CD4-positive, CD25-positive, alpha-beta regulatory T cell (primary cell): ENCODE data around the gene ABCA3. TPM values are rescaled to one million over a fixed set of nuclear protein-coding genes. Genes with fewer than 3 reads are reported as not detected.
"Not testable (repeated sequence)": the region's sequence is repeated elsewhere in the genome, so short reads cannot be mapped to it uniquely, and the experiment has no call there.

Experiments
- ATAC-seq, 2 donors: fragments of 150-1000 bp; cut with Tn5 transposase; one replicate each; pipeline ENCODE4 v1.10.0; 2021; ENCODE audit warnings: low read depth in 2 of 2, moderate number of reproducible peaks in 2 of 2, moderate library complexity in 1 of 2
- DNase-seq, 3 donors: peaks; one replicate each; pipeline versions ENCODE4 v3.0.0 to v3.0.0-alpha.2; 2012 to 2022; ENCODE audit warnings: mixed read lengths in 1 of 3
- H3K27ac ChIP-seq: one replicate; pipeline ENCODE4 v1.7.0; 2013; ENCODE audit warnings: mild to moderate bottlenecking, low read length; ENCODE audit not compliant: insufficient read depth, poor library complexity, severe bottlenecking
- H3K27me3 ChIP-seq: one replicate; pipeline ENCODE4 v1.7.0; 2013; ENCODE audit warnings: low read length; ENCODE audit not compliant: control insufficient read depth, insufficient read depth
- H3K36me3 ChIP-seq: one replicate; pipeline ENCODE4 v1.7.0; 2013; ENCODE audit warnings: mild to moderate bottlenecking, low read length, moderate library complexity; ENCODE audit not compliant: control insufficient read depth, insufficient read depth
- H3K4me1 ChIP-seq: 2 replicates; pipeline ENCODE4 v1.7.0; 2013; ENCODE audit warnings: mild to moderate bottlenecking, low read length; ENCODE audit not compliant: insufficient read depth, control insufficient read depth, poor library complexity, severe bottlenecking
- H3K4me3 ChIP-seq: one replicate; pipeline ENCODE4 v1.7.0; 2013; ENCODE audit warnings: low read depth, mild to moderate bottlenecking, low read length, moderate library complexity
- H3K9me3 ChIP-seq, 2 experiments: 1 replicate in 1 of 2; 2 replicates in 1 of 2; pipeline ENCODE4 v1.7.0; 2013; ENCODE audit warnings: low read length in 2 of 2, mild to moderate bottlenecking in 1 of 2, moderate library complexity in 1 of 2; ENCODE audit not compliant: control insufficient read depth in 2 of 2
- H3K27ac Mint-ChIP-seq, 3 donors: one replicate each; pipeline ENCODE4 v1.8.0; 2020 to 2022; ENCODE audit warnings: mild to moderate bottlenecking in 3 of 3, mixed read lengths in 3 of 3, moderate library complexity in 2 of 3
- H3K27me3 Mint-ChIP-seq: one replicate; pipeline ENCODE4 v1.8.0; 2022; ENCODE audit warnings: mild to moderate bottlenecking, mixed read lengths
- H3K36me3 Mint-ChIP-seq: one replicate; pipeline ENCODE4 v1.8.0; 2020; ENCODE audit warnings: mixed read lengths
- H3K4me1 Mint-ChIP-seq, 4 donors: one replicate each; pipeline ENCODE4 v1.8.0; 2020 to 2022; ENCODE audit warnings: mixed read lengths in 4 of 4, mild to moderate bottlenecking in 1 of 4
- H3K4me3 Mint-ChIP-seq, 4 donors: one replicate each; pipeline ENCODE4 v1.8.0; 2020 to 2022; ENCODE audit warnings: mild to moderate bottlenecking in 4 of 4, mixed read lengths in 4 of 4, moderate library complexity in 3 of 4
- H3K9me3 Mint-ChIP-seq, 7 donors: one replicate each; pipeline ENCODE4 v1.8.0; 2020 to 2022; ENCODE audit warnings: mixed read lengths in 7 of 7, mild to moderate bottlenecking in 3 of 7, moderate library complexity in 2 of 7
- polyA plus RNA-seq, 4 donors: library from polyadenylated mRNA; unstranded; fragments of 300-500 nt; fragmentation: Illumina TruSeq; gene quantifications; one replicate each; pipeline ENCODE4 v1.2.3, GENCODE V29; 2021
- total RNA-seq: library from RNA; stranded (reverse); gene quantifications from one replicate; pipeline ENCODE4 v1.2.3, GENCODE V29; 2022

The ABCA3 gene
- total and polyA plus RNA-seq, 5 donors from 2014 or later = 1.1 to 5.1 (median 2.2) TPM

- Histone ChIP-seq H3K4me1 (peaks cover 32% of the 10 kb centered on the region), H3K36me3 (peaks cover 23% of the 10 kb centered on the region), H3K4me3 (peak overlapping the region; percentile 69), H3K27ac (peak overlapping the region; percentile 95)
- Mint-ChIP-seq H3K4me1 (peaks cover 11 to 47% (median 35%) of the 10 kb centered on the region in 4 donors), H3K27ac (peak overlapping the region; percentile 96 to 99 (median 98)), H3K4me3 (peak overlapping the region; percentile 95 to 98 (median 98))
- not testable (repeated sequence) for H3K27me3 ChIP-seq, H3K9me3 ChIP-seq, DNase-seq, H3K9me3 Mint-ChIP-seq, H3K36me3 Mint-ChIP-seq, H3K27me3 Mint-ChIP-seq
- ATAC-seq = peak; percentile 43 to 49
These were observed 73.0 kb downstream of the ABCA3 start for GRCh38 chr16:2267505-2267912.

GRCh38 chr16:2266887-2267286 lies 73.6 kb downstream of the ABCA3 start:
- peaks cover 32% of the 10 kb centered on the region for H3K4me1 ChIP-seq
- DNase-seq = peak in 1 of 3 donors; percentile 46
- peak overlapping the region; percentile 95 for H3K27ac ChIP-seq
- not testable (repeated sequence) for H3K27me3 ChIP-seq, ATAC-seq, H3K9me3 Mint-ChIP-seq, H3K9me3 ChIP-seq, H3K27me3 Mint-ChIP-seq
- Mint-ChIP-seq H3K4me1 (peaks cover 14 to 47% (median 36%) of the 10 kb centered on the region in 4 donors), H3K36me3 (peaks cover 14% of the 10 kb centered on the region), H3K4me3 (peak overlapping the region; percentile 87 to 98 (median 96)), H3K27ac (peak overlapping the region; percentile 80 to 96 (median 91))
- H3K4me3 ChIP-seq = peak overlapping the region; percentile 65
- peaks cover 29% of the 10 kb centered on the region for H3K36me3 ChIP-seq

GRCh38 chr16:2263026-2263425 lies 77.5 kb downstream of the ABCA3 start:
- peaks cover 18% of the 10 kb centered on the region for H3K4me1 ChIP-seq

GRCh38 chr16:2260250-2260649 lies 80.3 kb downstream of the ABCA3 start:
- Mint-ChIP-seq H3K9me3 (no peaks in the 10 kb centered on the region), H3K4me1 (peaks cover 7 to 14% (median 12%) of the 10 kb centered on the region in 4 donors), H3K27me3 (no peaks in the 10 kb centered on the region), H3K27ac (no peak overlapping the region), H3K4me3 (no peak overlapping the region), H3K36me3 (peaks cover 35% of the 10 kb centered on the region)
- Histone ChIP-seq H3K36me3 (peaks cover 89% of the 10 kb centered on the region), H3K27ac (no peak overlapping the region), H3K4me1 (peaks cover 6% of the 10 kb centered on the region), H3K9me3 (no peaks in the 10 kb centered on the region), H3K27me3 (no peaks in the 10 kb centered on the region), H3K4me3 (no peak overlapping the region)
- no peak for ATAC-seq
- no peak for DNase-seq

More at GRCh38 chr16:2263026-2263425, 77.5 kb downstream of the ABCA3 start:
- not testable (repeated sequence) for DNase-seq, H3K9me3 Mint-ChIP-seq, H3K27ac Mint-ChIP-seq, H3K27ac ChIP-seq, H3K9me3 ChIP-seq, H3K4me3 ChIP-seq, ATAC-seq, H3K27me3 Mint-ChIP-seq, H3K27me3 ChIP-seq
- Mint-ChIP-seq H3K36me3 (peaks cover 19% of the 10 kb centered on the region), H3K4me3 (peak overlapping the region in 1 of 4 donors; percentile 38), H3K4me1 (peaks cover 14 to 34% (median 30%) of the 10 kb centered on the region in 4 donors)
- peaks cover 62% of the 10 kb centered on the region for H3K36me3 ChIP-seq

- H3K4me3 Mint-ChIP-seq = not testable (repeated sequence)
- H3K36me3 ChIP-seq = peaks cover 87% of the 10 kb centered on the region
These were observed 82.0 kb downstream of the ABCA3 start for GRCh38 chr16:2258530-2258929.

GRCh38 chr16:2257726-2258125 lies 82.8 kb downstream of the ABCA3 start:
- Mint-ChIP-seq H3K27me3 (no peaks in the 10 kb centered on the region), H3K4me3 (no peak overlapping the region), H3K4me1 (peaks cover 0 to 6% (median 2%) of the 10 kb centered on the region in 4 donors), H3K27ac (no peak overlapping the region), H3K9me3 (no peaks in the 10 kb centered on the region), H3K36me3 (peaks cover 33% of the 10 kb centered on the region)
- no peak for DNase-seq
- no peaks in the 10 kb centered on the region for H3K9me3 ChIP-seq
- no peak for ATAC-seq
- no peak overlapping the region for H3K27ac ChIP-seq
- peaks cover 79% of the 10 kb centered on the region for H3K36me3 ChIP-seq
- H3K27me3 ChIP-seq = no peaks in the 10 kb centered on the region
- no peak overlapping the region for H3K4me3 ChIP-seq
- no peaks in the 10 kb centered on the region for H3K4me1 ChIP-seq

More at GRCh38 chr16:2258530-2258929, 82.0 kb downstream of the ABCA3 start:
- not testable (repeated sequence) for H3K27ac ChIP-seq, DNase-seq, ATAC-seq, H3K4me3 ChIP-seq, H3K27me3 Mint-ChIP-seq, H3K27ac Mint-ChIP-seq, H3K4me1 ChIP-seq, H3K9me3 ChIP-seq, H3K4me1 Mint-ChIP-seq, H3K27me3 ChIP-seq, H3K9me3 Mint-ChIP-seq
- peaks cover 36% of the 10 kb centered on the region for H3K36me3 Mint-ChIP-seq

GRCh38 chr16:2256531-2257140 lies 83.9 kb downstream of the ABCA3 start:
- Histone ChIP-seq H3K27ac (no peak overlapping the region), H3K36me3 (peaks cover 68% of the 10 kb centered on the region), H3K4me3 (no peak overlapping the region), H3K4me1 (no peaks in the 10 kb centered on the region), H3K9me3 (no peaks in the 10 kb centered on the region), H3K27me3 (no peaks in the 10 kb centered on the region)
- DNase-seq = no peak
- Mint-ChIP-seq H3K27ac (no peak overlapping the region), H3K36me3 (peaks cover 25% of the 10 kb centered on the region), H3K27me3 (no peaks in the 10 kb centered on the region), H3K4me3 (peak overlapping the region in 1 of 4 donors; percentile 11), H3K4me1 (peaks cover 0 to 2% (median 0%) of the 10 kb centered on the region in 4 donors), H3K9me3 (no peaks in the 10 kb centered on the region)
- ATAC-seq = no peak

- H3K27me3 Mint-ChIP-seq = no peaks in the 10 kb centered on the region
- peak overlapping the region in 2 of 4 donors; percentile 27 to 58 for H3K4me3 Mint-ChIP-seq
- H3K4me1 Mint-ChIP-seq = peaks cover 0 to 11% (median under 1%) of the 10 kb centered on the region in 4 donors
- H3K9me3 ChIP-seq = no peaks in the 10 kb centered on the region
- H3K9me3 Mint-ChIP-seq = no peaks in the 10 kb centered on the region
- peaks cover 40% of the 10 kb centered on the region for H3K36me3 ChIP-seq
- no peak for DNase-seq
- no peak overlapping the region for H3K27ac ChIP-seq
- peaks cover 19% of the 10 kb centered on the region for H3K36me3 Mint-ChIP-seq
- peaks cover 9% of the 10 kb centered on the region for H3K4me1 ChIP-seq
- ATAC-seq = no peak
- no peak overlapping the region for H3K4me3 ChIP-seq
- peak overlapping the region in 2 of 3 donors; percentile 43 to 73 for H3K27ac Mint-ChIP-seq
- H3K27me3 ChIP-seq = no peaks in the 10 kb centered on the region
These were observed 87.2 kb downstream of the ABCA3 start for GRCh38 chr16:2253293-2253692.
